Ovary (tissue), 9 donors: ENCODE results near the gene ASB8. TPM values are rescaled to one million over a fixed set of nuclear protein-coding genes. Genes with fewer than 3 reads are reported as not detected.

Experiments used
- DNase-seq, 5 donors: peaks; one replicate each; pipeline ENCODE4 v3.0.0-alpha.2; 2019 to 2020
- H3K27ac ChIP-seq, 2 donors: fragments of 200-600 bp; one replicate each; pipeline versions ENCODE4 v1.5.1 to v1.8.0; 2019 to 2022
- H3K27me3 ChIP-seq: fragments of 200-600 bp; one replicate; pipeline ENCODE4 v1.8.0; 2022
- H3K36me3 ChIP-seq: fragments of 200-600 bp; sonication (generic); one replicate; pipeline ENCODE4 v1.5.1; 2019
- H3K4me1 ChIP-seq: one replicate; pipeline ENCODE4 v1.8.1; 2013; ENCODE audit warnings: mild to moderate bottlenecking, moderate library complexity; ENCODE audit not compliant: insufficient read depth
- H3K4me3 ChIP-seq: fragments of 200-600 bp; sonication (generic); one replicate; pipeline ENCODE4 v1.5.1; 2017
- H3K9me3 ChIP-seq, 2 donors: fragments of 200-600 bp in 1 of 2; sonication (generic) in 1 of 2; one replicate each; pipeline versions ENCODE4 v1.5.1 to v1.8.1; 2013 to 2019; ENCODE audit warnings: mild to moderate bottlenecking in 1 of 2, moderate library complexity in 1 of 2
- EP300 ChIP-seq: sonication (generic); formaldehyde crosslinking; IDR thresholded peaks from one replicate; pipeline ENCODE4 v1.6.1; 2017; ENCODE audit warnings: antibody characterized with exemption
- POLR2A ChIP-seq: fragments of 450-650 bp; IDR thresholded peaks from one replicate; pipeline ENCODE4 v1.6.1; 2017; ENCODE audit warnings: antibody characterized with exemption, mild to moderate bottlenecking, moderate library complexity
- WGBS, 3 donors: extraction: QIAGEN DNeasy Blood & Tissue Kit in 1 of 3; methylation state at CpG; one replicate each; pipeline versions ENCODE4 v1.1.5 to v1.1.7; 2013 to 2017; 5-methylcytosine and 5-hydroxymethylcytosine counted together
- intact Hi-C, 4 donors: fragments of 100-400 bp; cut with DNase I; formaldehyde crosslinking; loops; one replicate each; pipeline versions ENCODE4 v1.11.0 to v1.15.1; 2022 to 2023
- polyA plus RNA-seq, 2 donors: library from polyadenylated mRNA; stranded (reverse); fragments of 200-250 nt in 1 of 2; fragments of 350-450 nt in 1 of 2; fragmentation: Illumina TruSeq in 1 of 2; extraction: RNeasy Lipid Tissue Mini Kit (QIAGEN cat#74804) in 1 of 2; gene quantifications; one replicate each; pipeline ENCODE4 v1.2.3, GENCODE V29; 2013 to 2014
- total RNA-seq, 7 donors: library from RNA; depleted of rRNA in 2 of 7; stranded (reverse); fragments of >200 nt in 2 of 7; fragmentation: NEBNext Ultra II Directional in 3 of 7; extraction: Animal tissue kit (Norgen Biotek cat#: 25700) in 3 of 7; gene quantifications; one replicate each; pipeline versions ENCODE4 v1.1.0 to v1.2.4, GENCODE V29; 2016 to 2023
- TF ChIP-seq, protein P1 (sequence below), 3 donors: fragments of 450-650 bp in 2 of 3; fragments of 200-600 bp in 1 of 3; IDR thresholded peaks; one replicate each; pipeline versions ENCODE4 v1.5.1 to v1.8.0; 2016 to 2022; ENCODE audit warnings: antibody characterized with exemption in 3 of 3, mild to moderate bottlenecking in 1 of 3
- donor health status: DM: no; HTN: no; CAD: no; lungs with moderate emphysema.
- donor health status: DM: no; HTN: no; CAD: no.
- donor health status: Bipolar disorder and iron deficiency.
- donor health status: DM: yes; HTN: yes; CAD: no.
- donor health status: DM: no; HTN: no; CAD: no.
- donor health status: DM: yes; HTN: yes; CAD: no.

The ASB8 gene
- total and polyA plus RNA-seq, 9 donors, result 18.8 to 51.6 (median 29.4) TPM

GRCh38 chr12:48193623-48194022, 36.3 kb upstream of the ASB8 start:
- H3K4me1 ChIP-seq, result peaks cover 1% of the 10 kb centered on the region
- no peak for DNase-seq
- no peak overlapping the region for H3K27ac ChIP-seq
- 71 to 92% (median 80%) methylated on average over 2 of the region's 2 CpGs for WGBS, 3 donors
- TF ChIP-seq EP300, result no peak
- TF ChIP-seq, protein P1, sequence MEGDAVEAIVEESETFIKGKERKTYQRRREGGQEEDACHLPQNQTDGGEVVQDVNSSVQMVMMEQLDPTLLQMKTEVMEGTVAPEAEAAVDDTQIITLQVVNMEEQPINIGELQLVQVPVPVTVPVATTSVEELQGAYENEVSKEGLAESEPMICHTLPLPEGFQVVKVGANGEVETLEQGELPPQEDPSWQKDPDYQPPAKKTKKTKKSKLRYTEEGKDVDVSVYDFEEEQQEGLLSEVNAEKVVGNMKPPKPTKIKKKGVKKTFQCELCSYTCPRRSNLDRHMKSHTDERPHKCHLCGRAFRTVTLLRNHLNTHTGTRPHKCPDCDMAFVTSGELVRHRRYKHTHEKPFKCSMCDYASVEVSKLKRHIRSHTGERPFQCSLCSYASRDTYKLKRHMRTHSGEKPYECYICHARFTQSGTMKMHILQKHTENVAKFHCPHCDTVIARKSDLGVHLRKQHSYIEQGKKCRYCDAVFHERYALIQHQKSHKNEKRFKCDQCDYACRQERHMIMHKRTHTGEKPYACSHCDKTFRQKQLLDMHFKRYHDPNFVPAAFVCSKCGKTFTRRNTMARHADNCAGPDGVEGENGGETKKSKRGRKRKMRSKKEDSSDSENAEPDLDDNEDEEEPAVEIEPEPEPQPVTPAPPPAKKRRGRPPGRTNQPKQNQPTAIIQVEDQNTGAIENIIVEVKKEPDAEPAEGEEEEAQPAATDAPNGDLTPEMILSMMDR (IDR thresholded peaks at IDR 0.05), result no peak
- no peak for TF ChIP-seq POLR2A
- H3K27me3 ChIP-seq, result no peaks in the 10 kb centered on the region
- no peaks in the 10 kb centered on the region for H3K9me3 ChIP-seq
- H3K4me3 ChIP-seq, result no peak overlapping the region
- no peaks in the 10 kb centered on the region for H3K36me3 ChIP-seq
- intact Hi-C loops, result loop anchor here in 1 of 4 donors (10.0 kb wide), 1 partner anchor 261 kb away; no protein-coding TSS in a partner anchor

DNA sequence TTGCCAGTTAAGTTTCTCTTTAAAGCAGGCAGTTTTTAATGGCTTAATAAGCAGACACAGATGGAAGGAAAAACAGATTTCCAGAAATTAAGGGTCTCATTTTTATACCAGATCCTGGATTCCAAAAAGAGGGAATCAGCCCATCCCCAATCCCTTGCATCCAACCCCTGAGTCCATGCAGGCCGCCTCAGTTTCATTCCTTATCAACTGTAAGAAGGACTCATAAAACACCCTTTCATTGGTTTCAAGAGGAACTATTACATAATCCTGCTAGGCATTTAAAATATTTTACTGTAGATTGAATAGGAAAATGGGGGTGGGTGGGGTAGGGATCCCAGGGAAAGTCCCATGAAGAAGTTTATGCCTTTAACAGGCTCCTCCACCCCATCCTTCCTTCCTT, 35.5 kb upstream of the ASB8 start:
- intact Hi-C loops, result loop anchor here in 1 of 4 donors (10.0 kb wide), 1 partner anchor 262 kb away; no protein-coding TSS in a partner anchor
- H3K9me3 ChIP-seq, result no peaks in the 10 kb centered on the region
- 79 to 91% (median 85%) methylated on average over 1 of the region's 1 CpG for WGBS, 3 donors
- H3K27me3 ChIP-seq, result no peaks in the 10 kb centered on the region
- H3K36me3 ChIP-seq, result no peaks in the 10 kb centered on the region
- peaks cover 1% of the 10 kb centered on the region for H3K4me1 ChIP-seq
- no peak for DNase-seq
- TF ChIP-seq EP300, result no peak
- no peak overlapping the region for H3K27ac ChIP-seq
- no peak overlapping the region for H3K4me3 ChIP-seq

DNA sequence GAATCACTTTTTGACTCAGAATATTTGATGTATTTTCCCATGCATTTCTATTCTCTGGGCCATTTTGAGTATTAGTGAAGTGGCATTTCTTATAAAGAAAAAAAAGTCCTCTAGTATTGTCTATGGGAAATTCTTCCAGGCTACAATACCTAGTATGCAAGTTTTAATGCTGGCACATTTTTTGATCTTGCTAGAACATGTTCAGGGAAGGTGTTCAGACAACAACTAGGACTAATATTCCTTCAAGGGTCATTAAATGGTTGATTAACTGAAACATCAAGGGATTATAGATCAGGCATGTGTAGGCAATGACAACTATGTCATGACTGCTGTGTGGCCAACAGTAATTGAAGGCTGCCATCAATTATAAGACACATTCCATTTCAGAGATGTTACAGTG, 33.8 kb upstream of the ASB8 start:
- intact Hi-C loops, result loop anchor here in 1 of 4 donors (10.0 kb wide), 1 partner anchor 264 kb away; no protein-coding TSS in a partner anchor
- Histone ChIP-seq H3K27me3 (no peaks in the 10 kb centered on the region), H3K36me3 (no peaks in the 10 kb centered on the region), H3K4me3 (no peak overlapping the region), H3K4me1 (no peaks in the 10 kb centered on the region), H3K9me3 (no peaks in the 10 kb centered on the region), H3K27ac (no peak overlapping the region)
- TF ChIP-seq POLR2A, result no peak
- TF ChIP-seq EP300, result no peak
- TF ChIP-seq, protein P1 (IDR thresholded peaks at IDR 0.05), result no peak
- DNase-seq, result no peak

DNA sequence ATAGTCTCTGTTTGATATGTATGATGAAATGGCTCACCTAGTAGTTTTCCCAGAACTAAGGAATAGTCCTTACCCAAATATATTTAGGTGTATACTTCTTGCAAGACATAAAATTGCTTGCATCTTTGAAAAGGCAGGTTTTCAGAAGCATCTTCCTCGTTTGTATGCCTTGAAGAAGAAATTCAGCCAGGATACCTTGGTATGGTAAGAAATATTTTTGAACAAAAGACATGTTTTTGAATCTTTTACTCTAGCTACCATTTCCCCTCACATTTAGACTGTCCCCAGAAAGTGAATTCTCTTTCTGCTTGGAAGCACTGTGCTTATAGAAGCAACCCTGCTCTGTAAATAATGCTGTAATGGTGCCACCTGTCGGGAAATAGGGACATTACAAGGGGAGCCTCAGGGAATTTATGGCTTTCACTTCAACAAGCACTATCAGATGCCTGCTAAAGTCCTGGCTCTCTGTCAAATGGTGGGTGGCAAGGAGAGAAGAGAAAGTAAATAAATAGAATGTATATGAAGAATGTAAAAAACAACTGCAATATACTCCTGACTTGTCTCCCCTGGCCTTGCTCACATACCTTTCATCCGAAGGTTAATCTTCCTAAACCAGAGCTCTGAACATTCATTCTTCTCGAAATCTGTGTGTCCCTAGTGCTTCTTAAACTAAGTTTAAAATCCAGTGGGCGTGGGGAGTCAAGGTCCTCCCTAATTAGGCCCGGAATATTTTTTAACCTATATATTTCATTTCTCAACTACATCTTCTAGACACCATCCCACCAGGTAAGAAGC, 32.2 kb upstream of the ASB8 start:
- H3K4me3 ChIP-seq, result no peak overlapping the region
- H3K27ac ChIP-seq, result no peak overlapping the region
- H3K36me3 ChIP-seq, result no peaks in the 10 kb centered on the region
- peak; percentile 38 to 76 (median 56) for DNase-seq
- 31 to 37% (median 34%) methylated on average over 6 of the region's 6 CpGs for WGBS, 3 donors
- H3K27me3 ChIP-seq, result no peaks in the 10 kb centered on the region
- H3K9me3 ChIP-seq, result no peaks in the 10 kb centered on the region
- intact Hi-C loops, result loop anchor here in 3 of 4 donors (10.0 kb wide), 3 partner anchors 155 to 435 kb away; no protein-coding TSS in a partner anchor
- no peak for TF ChIP-seq EP300
- TF ChIP-seq POLR2A, result no peak
- TF ChIP-seq, protein P1 (IDR thresholded peaks at IDR 0.05), result peak; percentile 75 to 78 (median 75)
- no peaks in the 10 kb centered on the region for H3K4me1 ChIP-seq
